ENCODE measurements around the gene PRIMPOL. TPM values are rescaled to one million over a fixed set of nuclear protein-coding genes. Genes with fewer than 3 reads are reported as not detected.
"Not testable (repeated sequence)": the region's sequence is repeated elsewhere in the genome, so short reads cannot be mapped to it uniquely, and the experiment has no call there.

The PRIMPOL gene, protein sequence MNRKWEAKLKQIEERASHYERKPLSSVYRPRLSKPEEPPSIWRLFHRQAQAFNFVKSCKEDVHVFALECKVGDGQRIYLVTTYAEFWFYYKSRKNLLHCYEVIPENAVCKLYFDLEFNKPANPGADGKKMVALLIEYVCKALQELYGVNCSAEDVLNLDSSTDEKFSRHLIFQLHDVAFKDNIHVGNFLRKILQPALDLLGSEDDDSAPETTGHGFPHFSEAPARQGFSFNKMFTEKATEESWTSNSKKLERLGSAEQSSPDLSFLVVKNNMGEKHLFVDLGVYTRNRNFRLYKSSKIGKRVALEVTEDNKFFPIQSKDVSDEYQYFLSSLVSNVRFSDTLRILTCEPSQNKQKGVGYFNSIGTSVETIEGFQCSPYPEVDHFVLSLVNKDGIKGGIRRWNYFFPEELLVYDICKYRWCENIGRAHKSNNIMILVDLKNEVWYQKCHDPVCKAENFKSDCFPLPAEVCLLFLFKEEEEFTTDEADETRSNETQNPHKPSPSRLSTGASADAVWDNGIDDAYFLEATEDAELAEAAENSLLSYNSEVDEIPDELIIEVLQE
- 10 to 100 TPM; 16.1 to 17.6 TPM for total RNA-seq
- polyA plus RNA-seq = 10 to 100 TPM; 12.1 to 16.5 (median 12.7) TPM
- total RNA-seq = 6.7 to 18.3 (median 11.8) reads per million in 6 experiments

GRCh38 chr4:184649026-184649970 lies at the start of gene PRIMPOL, which contains the start of gene CASP3:
PRIMPOL (plus strand) TSS chr4:184649738; CDS start chr4:184657141, 7,403 bp downstream.
CASP3 (minus strand) TSS chr4:184649447; CDS start chr4:184638453, 10,994 bp downstream.
- peak; percentile 85 to 98 (median 94) for DNase-seq
- Mint-ChIP-seq H3K36me3 (peaks cover 0 to 26% (median 3%) of the 10 kb centered on the region in 3 donors), H3K9me3 (no peaks in the 10 kb centered on the region), H3K27ac (peak within 1 kb of the TSS; percentile 92 to 98 (median 96)), H3K4me1 (peaks cover 33 to 60% (median 55%) of the 10 kb centered on the region in 4 donors), H3K4me3 (peak within 1 kb of the TSS; percentile 89 to 99 (median 96)), H3K27me3 (no peaks in the 10 kb centered on the region)
- peak; percentile 86 to 87 for ATAC-seq
- POLR2A ChIA-PET = interaction anchor here (0.7 to 3.3 kb wide), 14 partner anchors 11 to 494 kb away, joined by 3 to 18 read pairs (median 6); partner anchors contain the start of genes ACSL1, CENPU, IRF2 and SLC25A4

DNA sequence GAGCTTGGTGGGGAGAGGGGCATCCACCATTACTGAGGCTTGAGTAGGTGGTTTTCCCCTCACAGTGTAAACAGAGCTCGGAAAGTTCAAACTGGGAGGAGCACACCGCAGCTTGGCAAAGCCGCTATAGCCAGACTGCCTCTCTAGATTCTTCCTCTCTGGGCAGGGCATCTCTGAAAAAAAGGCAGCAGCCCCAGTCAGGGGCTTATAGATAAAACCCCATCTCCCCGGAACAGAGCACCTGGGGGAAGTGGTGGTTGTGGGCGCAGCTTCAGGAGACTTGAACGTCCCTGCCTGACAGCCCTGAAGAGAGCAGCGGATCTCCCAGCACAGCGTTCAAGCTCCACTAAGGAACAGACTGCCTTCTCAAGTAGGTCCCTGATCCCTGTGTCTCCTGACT lies 48.6 kb upstream of the PRIMPOL start:
- Mint-ChIP-seq H3K4me3 (peak overlapping the region in 9 of 10 donors; percentile 49 to 83 (median 66)), H3K36me3 (peaks cover 0 to 27% (median 21%) of the 10 kb centered on the region in 3 donors), H3K9me3 (peaks cover 0 to 43% (median 31%) of the 10 kb centered on the region in 9 donors), H3K4me1 (peaks cover 13 to 25% (median 24%) of the 10 kb centered on the region in 4 donors), H3K27ac (peak overlapping the region in 9 of 10 donors; percentile 38 to 83 (median 69))
- peak in 7 of 10 donors; percentile 3 to 62 (median 32) for DNase-seq
- peak; percentile 81 for ATAC-seq
- H3K27me3 Mint-ChIP-seq, POLR2A ChIA-PET: not testable (repeated sequence)

- POLR2A ChIA-PET, DNase-seq, ATAC-seq, H3K27me3 Mint-ChIP-seq, H3K27ac Mint-ChIP-seq, H3K4me3 Mint-ChIP-seq: not testable (repeated sequence)
- peaks cover 0 to 52% (median 31%) of the 10 kb centered on the region in 9 donors for H3K9me3 Mint-ChIP-seq
- peaks cover 0 to 27% (median 21%) of the 10 kb centered on the region in 3 donors for H3K36me3 Mint-ChIP-seq
- peaks cover 13 to 25% (median 24%) of the 10 kb centered on the region in 4 donors for H3K4me1 Mint-ChIP-seq
Observed at GRCh38 chr4:184602857-184603256, 46.7 kb upstream of the PRIMPOL start.

DNA sequence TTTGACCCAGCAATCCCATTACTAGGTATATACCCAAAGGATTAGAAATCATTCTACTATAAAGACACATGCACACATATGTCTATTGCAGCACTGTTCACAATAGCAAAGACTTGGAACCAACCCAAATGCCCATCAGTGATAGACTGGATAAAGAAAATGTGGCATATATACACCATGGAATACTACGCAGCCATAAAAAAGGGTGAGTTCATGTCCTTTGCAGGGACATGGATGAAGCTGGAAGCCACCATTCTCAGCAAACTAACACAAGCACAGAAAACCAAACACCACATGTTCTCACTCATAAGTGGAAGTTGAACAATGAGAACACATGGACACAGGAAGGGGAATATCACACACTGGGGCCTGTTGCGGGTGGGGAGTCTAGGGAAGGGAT lies 42.1 kb upstream of the PRIMPOL start:
- DNase-seq, H3K4me1 Mint-ChIP-seq, POLR2A ChIA-PET, H3K4me3 Mint-ChIP-seq, H3K27me3 Mint-ChIP-seq, ATAC-seq, H3K27ac Mint-ChIP-seq: not testable (repeated sequence)
- Mint-ChIP-seq H3K36me3 (peaks cover 0 to 27% (median 21%) of the 10 kb centered on the region in 3 donors), H3K9me3 (peaks cover 0 to 45% (median 31%) of the 10 kb centered on the region in 9 donors)

GRCh38 chr4:184612074-184612473 lies 37.5 kb upstream of the PRIMPOL start:
- ATAC-seq (no peak), DNase-seq (no peak)
- POLR2A ChIA-PET = no interaction called here
- H3K9me3 Mint-ChIP-seq = peaks cover 0 to 26% (median 7%) of the 10 kb centered on the region in 9 donors
- H3K4me1 Mint-ChIP-seq = no peaks in the 10 kb centered on the region
- H3K27me3 Mint-ChIP-seq = no peaks in the 10 kb centered on the region
- peaks cover 0 to 12% (median 9%) of the 10 kb centered on the region in 3 donors for H3K36me3 Mint-ChIP-seq
- H3K4me3 Mint-ChIP-seq = no peak overlapping the region
- no peak overlapping the region for H3K27ac Mint-ChIP-seq

DNA sequence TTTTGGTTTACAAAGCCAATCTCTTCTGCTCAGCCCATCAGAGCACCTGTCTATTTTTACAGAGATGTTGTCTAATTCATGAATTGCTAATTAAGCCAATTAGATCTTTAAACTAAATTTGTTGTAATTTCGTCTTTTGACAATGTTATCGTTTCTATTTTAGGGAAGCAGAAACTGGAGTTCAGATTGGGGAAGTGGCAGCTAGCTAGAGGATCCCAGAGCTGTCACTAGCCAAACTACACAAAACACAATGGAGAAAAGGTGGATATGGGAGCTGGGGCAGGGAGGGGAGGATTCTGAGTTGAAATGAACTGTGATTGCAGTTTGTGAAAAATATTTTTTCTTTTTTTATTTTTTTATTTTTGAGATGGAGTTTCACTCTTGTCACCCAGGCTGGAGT lies 36.1 kb upstream of the PRIMPOL start:
- Mint-ChIP-seq H3K36me3 (peaks cover 0 to 12% (median 9%) of the 10 kb centered on the region in 3 donors), H3K4me1 (peaks cover 0 to 5% (median 0%) of the 10 kb centered on the region in 4 donors), H3K27ac (peak overlapping the region in 1 of 10 donors; percentile 27), H3K9me3 (peaks cover 0 to 26% (median 7%) of the 10 kb centered on the region in 9 donors), H3K27me3 (no peaks in the 10 kb centered on the region), H3K4me3 (no peak overlapping the region)
- POLR2A ChIA-PET = no interaction called here
- ATAC-seq (no peak), DNase-seq (no peak)

DNA sequence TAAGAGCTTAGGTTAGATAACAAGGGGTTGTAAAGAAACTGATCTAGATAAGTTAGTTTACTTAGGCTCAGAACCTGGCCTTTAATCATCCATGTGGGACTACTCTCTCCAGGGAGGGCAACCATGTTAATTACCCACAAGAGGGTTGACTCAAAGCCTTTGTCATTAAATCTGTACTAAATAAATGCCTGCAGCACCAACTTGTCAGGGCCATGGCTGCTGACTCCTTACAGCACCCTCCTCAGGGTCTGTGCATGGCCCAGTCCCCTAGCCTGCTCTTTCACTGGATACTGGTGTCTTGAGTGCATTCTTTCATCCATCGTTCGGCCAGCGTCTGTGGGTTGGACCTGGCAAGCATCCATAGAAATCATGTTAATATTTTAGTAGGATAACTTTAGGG lies 35.0 kb upstream of the PRIMPOL start:
- Mint-ChIP-seq H3K9me3 (peaks cover 0 to 26% (median 7%) of the 10 kb centered on the region in 9 donors), H3K4me3 (no peak overlapping the region), H3K36me3 (peaks cover 0 to 12% (median 9%) of the 10 kb centered on the region in 3 donors), H3K27me3 (no peaks in the 10 kb centered on the region), H3K27ac (no peak overlapping the region), H3K4me1 (peaks cover 0 to 5% (median 0%) of the 10 kb centered on the region in 4 donors)
- POLR2A ChIA-PET = interaction anchor here (0.6 kb wide), 1 partner anchor 21 kb away, joined by 3 read pairs; no protein-coding TSS in a partner anchor
- DNase-seq = no peak
- ATAC-seq = no peak

GRCh38 chr4:184616168-184616567 lies 33.4 kb upstream of the PRIMPOL start:
- peaks cover 0 to 26% (median 7%) of the 10 kb centered on the region in 9 donors for H3K9me3 Mint-ChIP-seq
- POLR2A ChIA-PET, ATAC-seq, H3K4me1 Mint-ChIP-seq, DNase-seq, H3K27me3 Mint-ChIP-seq, H3K4me3 Mint-ChIP-seq, H3K27ac Mint-ChIP-seq: not testable (repeated sequence)
- peaks cover 0 to 12% (median 9%) of the 10 kb centered on the region in 3 donors for H3K36me3 Mint-ChIP-seq

GRCh38 chr4:184616633-184617551 lies 32.6 kb upstream of the PRIMPOL start:
- H3K9me3 Mint-ChIP-seq = peaks cover 0 to 26% (median 7%) of the 10 kb centered on the region in 9 donors
- no peak for ATAC-seq
- POLR2A ChIA-PET = no interaction called here
- no peak overlapping the region for H3K27ac Mint-ChIP-seq
- peaks cover 0 to 12% (median 9%) of the 10 kb centered on the region in 3 donors for H3K36me3 Mint-ChIP-seq
- peaks cover 0 to 7% (median 0%) of the 10 kb centered on the region in 4 donors for H3K4me1 Mint-ChIP-seq
- H3K27me3 Mint-ChIP-seq = no peaks in the 10 kb centered on the region
- no peak overlapping the region for H3K4me3 Mint-ChIP-seq
- DNase-seq = no peak

- Mint-ChIP-seq H3K4me1 (peaks cover 0 to 7% (median 0%) of the 10 kb centered on the region in 4 donors), H3K36me3 (peaks cover 0 to 12% (median 9%) of the 10 kb centered on the region in 3 donors), H3K4me3 (no peak overlapping the region), H3K27me3 (no peaks in the 10 kb centered on the region), H3K27ac (no peak overlapping the region), H3K9me3 (peaks cover 0 to 25% (median 7%) of the 10 kb centered on the region in 9 donors)
- POLR2A ChIA-PET = no interaction called here
- ATAC-seq = no peak
- DNase-seq = no peak
Observed at GRCh38 chr4:184617600-184618196, 31.8 kb upstream of the PRIMPOL start.
